Keratinocyte (primary cell): ENCODE results near the gene PRPF8. TPM values are rescaled to one million over a fixed set of nuclear protein-coding genes. Genes with fewer than 3 reads are reported as not detected.

ENCODE experiments used
- DNase-seq: peaks from one replicate; pipeline ENCODE4 v3.0.0-alpha.2; 2011; ENCODE audit warnings: low read depth, missing footprints, low spot score
- FAIRE-seq: peaks from 2 replicates; lab custom pipeline; 2011; peaks lifted over from hg19 to GRCh38; lab: Jason Lieb, UNC
- H2AFZ ChIP-seq: 2 replicates; pipeline ENCODE4 v1.6.0; 2012; ENCODE audit warnings: low read length, control low read depth, inconsistent platforms; ENCODE audit not compliant: control insufficient read depth
- H3K27ac ChIP-seq: 2 replicates; pipeline ENCODE4 v1.5.1; 2011; ENCODE audit warnings: low read length; ENCODE audit not compliant: control insufficient read depth, insufficient read depth
- H3K27me3 ChIP-seq: 3 replicates; pipeline ENCODE4 v1.6.0; 2011; ENCODE audit warnings: low read length; ENCODE audit not compliant: control insufficient read depth, insufficient read depth; ENCODE audit errors: extremely low read depth
- H3K36me3 ChIP-seq, 2 experiments: 2 replicates in 1 of 2; 3 replicates in 1 of 2; pipeline ENCODE4 v1.5.1; 2011; ENCODE audit warnings: low read length in 2 of 2, mild to moderate bottlenecking in 1 of 2; ENCODE audit not compliant: control insufficient read depth in 2 of 2, insufficient read depth in 2 of 2; ENCODE audit errors: extremely low read depth in 1 of 2
- H3K4me1 ChIP-seq: 3 replicates; pipeline ENCODE4 v1.5.1; 2011; ENCODE audit warnings: low read length; ENCODE audit not compliant: control insufficient read depth, insufficient read depth; ENCODE audit errors: extremely low read depth
- H3K4me2 ChIP-seq: 3 replicates; pipeline ENCODE4 v1.6.0; 2011; ENCODE audit warnings: low read depth, low read length; ENCODE audit not compliant: control insufficient read depth, insufficient read depth; ENCODE audit errors: extremely low read depth
- H3K4me3 ChIP-seq, 3 experiments: fragments of 200-600 bp in 1 of 3; sonication (generic) in 1 of 3; 2 replicates in 2 of 3; 3 replicates in 1 of 3; pipeline ENCODE4 v1.5.1; 2011 to 2016; ENCODE audit warnings: low read length in 3 of 3, mild to moderate bottlenecking in 3 of 3, control low read depth in 2 of 3, inconsistent platforms in 1 of 3, low read depth in 1 of 3, mixed read lengths in 1 of 3, mixed run types in 1 of 3, moderate library complexity in 1 of 3; ENCODE audit not compliant: control insufficient read depth in 2 of 3, insufficient read depth in 2 of 3; ENCODE audit errors: extremely low read depth in 1 of 3
- H3K79me2 ChIP-seq: 2 replicates; pipeline ENCODE4 v1.6.0; 2012; ENCODE audit warnings: low read length; ENCODE audit not compliant: control insufficient read depth, insufficient read depth
- H3K9ac ChIP-seq: 3 replicates; pipeline ENCODE4 v1.6.0; 2011; ENCODE audit warnings: low read length; ENCODE audit not compliant: control insufficient read depth, insufficient read depth; ENCODE audit errors: extremely low read depth
- H3K9me1 ChIP-seq: 3 replicates; pipeline ENCODE4 v1.6.0; 2011; ENCODE audit warnings: low read length; ENCODE audit not compliant: control insufficient read depth, insufficient read depth; ENCODE audit errors: extremely low read depth
- H3K9me3 ChIP-seq: 2 replicates; pipeline ENCODE4 v1.5.1; 2012; ENCODE audit warnings: low read depth, low read length; ENCODE audit not compliant: control insufficient read depth
- H4K20me1 ChIP-seq: 3 replicates; pipeline ENCODE4 v1.6.0; 2011; ENCODE audit warnings: low read length; ENCODE audit not compliant: control insufficient read depth, insufficient read depth; ENCODE audit errors: extremely low read depth
- CTCF ChIP-seq, 3 experiments: IDR thresholded peaks in 1 of 3; conservative IDR thresholded peaks in 1 of 3; optimal IDR thresholded peaks in 1 of 3; 2 replicates in 2 of 3; 3 replicates in 1 of 3; pipeline versions ENCODE3 to v1.5.1; 2011; ENCODE audit warnings: low read length in 3 of 3, mild to moderate bottlenecking in 3 of 3, moderate library complexity in 2 of 3, control low read depth in 1 of 3, inconsistent platforms in 1 of 3; ENCODE audit not compliant: insufficient read depth in 2 of 3; ENCODE audit errors: extremely low read depth in 1 of 3
- EZH2 ChIP-seq: IDR thresholded peaks from one replicate; pipeline ENCODE4 v1.6.1; 2012; ENCODE audit warnings: inconsistent platforms, mild to moderate bottlenecking, low read length, moderate library complexity
- dilution Hi-C: fragments of 300-500 bp; cut with MboI; formaldehyde crosslinking; loops from one replicate; pipeline ENCODE4 v1.7.0; 2020; ENCODE audit warnings: low sequenced_read_pairs; ENCODE audit not compliant: extremely low pct_ligation_motif_present
- polyA plus RNA-seq, 5 experiments: library from polyadenylated mRNA; depleted of rRNA in 3 of 5; stranded (reverse) in 3 of 5; stranded (forward) in 1 of 5; unstranded in 1 of 5; fragments of >200 nt; gene quantifications; 1 replicate in 1 of 5; 2 replicates in 3 of 5; 3 replicates in 1 of 5; pipeline versions ENCODE4 v1.2.1 to v1.2.3, GENCODE V29; 2011 to 2012; ENCODE audit warnings: missing spikeins in 2 of 5, low read depth in 1 of 5, low replicate concordance in 1 of 5

The PRPF8 gene
- polyA plus RNA-seq, 1 donor (not counting 4 experiments of a cell fraction or from before 2014, with no cell fraction given), result 97.5 TPM

- H3K27ac ChIP-seq, result no peak overlapping the region
- H3K4me3 ChIP-seq, result no peak overlapping the region
- dilution Hi-C loops, result no loop called here
- DNase-seq (no peak), FAIRE-seq (no peak)
- H3K9me1 ChIP-seq, result no peaks in the 10 kb centered on the region
- H3K9ac ChIP-seq, result no peak overlapping the region
- H2AFZ ChIP-seq, result no peak overlapping the region
- no peaks in the 10 kb centered on the region for H3K79me2 ChIP-seq
- peaks cover 0 to 12% of the 10 kb centered on the region in 2 experiments for H3K36me3 ChIP-seq
- peaks cover 13% of the 10 kb centered on the region for H3K4me1 ChIP-seq
- no peak overlapping the region for H3K4me2 ChIP-seq
- H4K20me1 ChIP-seq, result no peaks in the 10 kb centered on the region
- TF ChIP-seq CTCF (optimal IDR thresholded peaks at IDR 0.05 in 1 of 3, IDR thresholded peaks at IDR 0.05 in 1 of 3, conservative IDR thresholded peaks at IDR 0.05 in 1 of 3; ENCODE audit: extremely low read depth in 1 of 3, insufficient read depth in 2 of 3, low read length in 3 of 3), result no peak
- TF ChIP-seq EZH2, result no peak
- no peaks in the 10 kb centered on the region for H3K27me3 ChIP-seq
- no peaks in the 10 kb centered on the region for H3K9me3 ChIP-seq
These were observed 76.0 kb downstream of the PRPF8 start for GRCh38 chr17:1608676-1609075.

- H3K9ac ChIP-seq, result no peak overlapping the region
- TF ChIP-seq EZH2 (no peak), CTCF (optimal IDR thresholded peaks at IDR 0.05 in 1 of 3, IDR thresholded peaks at IDR 0.05 in 1 of 3, conservative IDR thresholded peaks at IDR 0.05 in 1 of 3; ENCODE audit: extremely low read depth in 1 of 3, insufficient read depth in 2 of 3, low read length in 3 of 3) (no peak)
- no peak overlapping the region for H3K4me2 ChIP-seq
- H2AFZ ChIP-seq, result no peak overlapping the region
- dilution Hi-C loops, result no loop called here
- no peaks in the 10 kb centered on the region for H3K9me1 ChIP-seq
- H3K27ac ChIP-seq, result no peak overlapping the region
- no peaks in the 10 kb centered on the region for H3K79me2 ChIP-seq
- H3K36me3 ChIP-seq, result peaks cover 0 to 8% of the 10 kb centered on the region in 2 experiments
- DNase-seq (no peak), FAIRE-seq (no peak)
- no peak overlapping the region for H3K4me3 ChIP-seq
- H3K4me1 ChIP-seq, result peaks cover 13% of the 10 kb centered on the region
- H3K27me3 ChIP-seq, result no peaks in the 10 kb centered on the region
- H3K9me3 ChIP-seq, result no peaks in the 10 kb centered on the region
- no peaks in the 10 kb centered on the region for H4K20me1 ChIP-seq
These were observed 76.7 kb downstream of the PRPF8 start for GRCh38 chr17:1607971-1608320.
